EH (cell line): ENCODE results near the gene CYTIP.

Experiments
- DNase-seq: peaks from one replicate; pipeline ENCODE4 v3.0.0-alpha.2; 2015; ENCODE audit warnings: low read depth

Gene CYTIP

DNA sequence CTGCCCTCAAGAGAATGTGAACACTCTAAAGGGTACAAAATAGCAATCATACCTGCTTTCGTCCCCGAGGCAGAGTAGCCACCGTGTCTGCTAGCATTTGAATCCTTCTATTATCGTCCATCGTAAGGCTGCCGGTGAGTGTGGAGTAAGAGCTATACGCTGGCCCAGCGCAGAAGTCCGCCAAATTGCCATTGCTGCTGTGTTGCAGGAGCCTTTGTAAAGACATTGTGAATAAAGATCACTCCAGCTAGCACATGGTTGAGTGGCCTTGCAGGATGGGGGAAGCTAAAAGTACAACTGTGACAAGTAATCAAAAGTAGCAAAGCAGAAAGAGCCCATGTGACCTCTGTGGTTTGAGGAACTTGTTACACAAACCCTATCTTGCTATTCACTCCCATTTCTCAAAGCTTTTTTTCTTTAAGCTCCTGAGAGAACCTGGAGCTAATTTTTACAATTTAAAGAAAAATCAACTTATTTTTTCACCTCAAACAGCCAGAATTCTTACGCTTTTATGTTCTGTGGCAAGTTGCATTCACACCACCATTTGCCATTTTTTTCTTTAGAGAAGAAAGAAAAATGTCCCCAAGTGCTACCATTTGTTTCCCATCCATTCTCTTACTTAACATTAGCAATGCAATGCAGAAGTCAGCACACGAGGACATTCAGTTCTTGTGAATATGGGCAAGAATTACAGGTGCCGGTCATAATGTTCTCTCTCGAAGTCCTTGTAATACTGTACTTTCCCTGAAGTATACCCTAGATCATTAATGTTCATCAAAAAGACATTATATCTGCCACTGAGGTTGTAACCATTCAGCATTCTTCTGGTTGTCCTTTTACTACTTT is at the start of gene CYTIP:
Gene CYTIP (minus strand): TSS at position 295 of the 846 bp plus-strand sequence. CDS start 69 bp downstream, at position 226.
- DNase-seq = no peak

DNA sequence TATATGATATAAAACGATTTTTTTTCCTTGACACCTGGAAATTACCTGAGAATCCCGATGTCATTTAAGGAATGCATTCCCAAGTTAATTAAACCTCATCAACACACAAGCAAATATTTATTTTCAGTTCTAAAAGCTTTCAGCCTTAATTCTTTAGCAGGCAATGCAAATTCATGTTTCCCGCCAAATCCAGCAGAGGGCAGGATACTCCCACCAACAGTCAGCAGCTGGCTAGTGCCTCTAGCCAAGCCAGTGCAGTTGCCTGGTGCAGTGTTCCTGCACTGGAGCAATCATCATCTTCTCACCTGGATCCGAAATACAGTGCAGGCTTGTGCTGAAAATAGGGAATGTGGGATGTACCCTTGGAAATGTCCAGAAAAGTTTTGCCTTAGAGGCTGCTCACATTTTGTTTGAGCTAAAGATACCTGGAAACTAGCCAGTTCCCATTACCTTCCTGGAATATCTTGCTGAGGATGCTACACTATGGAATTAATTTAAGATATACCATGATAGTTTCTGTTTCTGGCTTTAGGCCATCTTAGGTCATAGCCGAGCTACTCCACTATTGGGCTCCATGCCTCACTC is 48.4 kb upstream of the CYTIP start:
- peak; percentile 71 for DNase-seq

DNA sequence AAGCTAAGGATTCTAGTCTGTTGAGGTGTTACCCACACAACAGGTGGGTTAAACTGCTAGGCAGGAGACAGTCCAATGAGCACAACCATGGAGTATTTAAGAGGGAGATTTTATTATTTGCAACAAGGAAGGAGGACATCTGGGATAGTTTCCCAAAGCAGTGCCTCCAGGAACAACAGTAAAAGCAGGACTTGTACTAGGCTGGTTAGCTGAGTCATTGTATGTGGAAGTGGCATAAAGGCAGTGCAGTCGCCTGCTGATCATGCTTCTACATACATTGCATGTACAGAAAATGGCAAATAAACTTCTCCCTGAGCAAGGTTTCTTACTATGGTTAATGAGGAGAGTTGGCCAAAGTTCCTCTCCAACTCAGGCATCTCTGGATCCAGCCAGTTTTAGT is 46.1 kb upstream of the CYTIP start:
- no peak for DNase-seq

DNA sequence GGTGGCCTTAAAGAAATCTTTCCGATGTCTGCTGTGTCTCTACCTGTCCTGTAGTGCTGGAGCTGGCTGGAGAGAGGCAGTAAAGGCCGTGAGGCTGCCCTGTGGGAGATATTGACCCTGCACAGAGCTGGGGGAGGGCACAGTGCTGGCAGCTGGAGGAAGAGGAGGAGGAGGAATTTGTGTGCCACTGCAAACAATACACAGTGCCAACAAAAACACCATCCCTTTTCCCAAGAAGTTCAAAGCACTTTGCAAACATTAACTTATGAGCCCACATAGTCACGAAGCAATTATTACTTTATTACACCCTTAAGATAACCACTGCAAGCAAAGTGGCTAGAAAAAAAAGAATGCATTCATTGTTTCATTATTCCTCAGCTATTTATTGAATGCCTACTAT is 45.0 kb upstream of the CYTIP start:
- peak; percentile 20 for DNase-seq

DNA sequence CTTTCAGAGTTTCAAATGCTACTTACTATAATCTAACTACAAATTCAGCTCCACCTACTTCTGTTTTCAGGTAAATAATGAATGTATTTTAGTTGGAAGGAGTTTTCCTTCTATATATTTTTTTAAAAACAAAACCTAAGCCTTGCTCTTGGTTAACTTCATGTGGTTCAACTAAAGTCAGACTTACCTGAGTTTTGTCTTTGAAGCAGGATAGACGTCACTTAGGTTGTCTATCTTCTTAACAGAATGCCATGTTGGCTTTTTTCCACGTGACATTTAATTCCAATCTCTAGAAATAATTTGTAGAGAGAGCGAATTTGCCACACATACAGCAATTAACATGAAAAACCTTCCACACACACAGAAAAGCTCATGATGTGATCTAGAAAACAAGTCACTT is 43.9 kb upstream of the CYTIP start:
- no peak for DNase-seq

DNA sequence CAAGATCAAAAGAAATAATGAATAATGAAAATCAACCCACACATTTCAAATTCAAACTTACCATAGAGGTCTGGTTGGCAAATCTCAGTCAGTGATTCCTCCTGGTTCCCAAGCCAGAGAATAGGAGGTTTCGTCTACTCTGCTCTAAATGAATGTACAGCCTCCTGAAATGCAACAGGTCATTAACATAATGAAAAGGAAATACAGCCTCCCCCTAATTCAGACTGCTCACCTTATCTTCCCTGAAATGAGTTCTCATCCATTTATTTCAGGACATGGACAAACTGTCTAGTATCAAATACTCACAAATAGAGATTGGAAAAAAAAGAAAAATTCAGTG is 43.4 kb upstream of the CYTIP start:
- DNase-seq = no peak

DNA sequence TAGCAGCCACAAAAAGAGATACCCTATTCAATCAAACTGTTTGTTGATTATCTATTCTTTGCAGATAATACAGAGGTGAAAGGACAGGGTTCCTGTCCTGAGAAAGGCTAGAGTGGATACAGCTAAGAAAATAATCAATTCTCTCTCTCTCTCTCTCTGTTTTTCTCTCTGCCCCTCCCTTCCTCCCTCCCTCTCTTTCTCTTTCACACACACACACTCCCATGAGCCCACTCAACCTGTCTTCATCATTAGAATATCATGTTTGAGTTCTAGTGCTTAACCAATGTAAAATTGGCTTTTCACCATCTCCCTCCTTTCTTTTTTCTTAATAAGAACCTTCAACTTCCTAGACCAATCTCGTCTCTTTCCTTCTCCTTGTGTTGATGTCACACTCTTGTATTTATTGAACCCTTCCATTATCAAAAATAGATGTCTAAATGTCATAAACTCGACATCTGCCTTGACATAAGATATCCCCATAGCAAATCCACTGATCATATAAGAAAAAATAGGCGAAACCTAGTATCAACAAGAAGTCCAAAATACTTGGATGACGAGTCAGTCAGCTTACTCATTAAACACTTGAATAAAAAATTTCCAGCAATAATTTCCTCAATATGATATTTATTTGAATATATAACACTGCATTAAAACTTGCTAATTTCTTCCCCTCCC is 42.8 kb upstream of the CYTIP start:
- DNase-seq = peak; percentile 37

DNA sequence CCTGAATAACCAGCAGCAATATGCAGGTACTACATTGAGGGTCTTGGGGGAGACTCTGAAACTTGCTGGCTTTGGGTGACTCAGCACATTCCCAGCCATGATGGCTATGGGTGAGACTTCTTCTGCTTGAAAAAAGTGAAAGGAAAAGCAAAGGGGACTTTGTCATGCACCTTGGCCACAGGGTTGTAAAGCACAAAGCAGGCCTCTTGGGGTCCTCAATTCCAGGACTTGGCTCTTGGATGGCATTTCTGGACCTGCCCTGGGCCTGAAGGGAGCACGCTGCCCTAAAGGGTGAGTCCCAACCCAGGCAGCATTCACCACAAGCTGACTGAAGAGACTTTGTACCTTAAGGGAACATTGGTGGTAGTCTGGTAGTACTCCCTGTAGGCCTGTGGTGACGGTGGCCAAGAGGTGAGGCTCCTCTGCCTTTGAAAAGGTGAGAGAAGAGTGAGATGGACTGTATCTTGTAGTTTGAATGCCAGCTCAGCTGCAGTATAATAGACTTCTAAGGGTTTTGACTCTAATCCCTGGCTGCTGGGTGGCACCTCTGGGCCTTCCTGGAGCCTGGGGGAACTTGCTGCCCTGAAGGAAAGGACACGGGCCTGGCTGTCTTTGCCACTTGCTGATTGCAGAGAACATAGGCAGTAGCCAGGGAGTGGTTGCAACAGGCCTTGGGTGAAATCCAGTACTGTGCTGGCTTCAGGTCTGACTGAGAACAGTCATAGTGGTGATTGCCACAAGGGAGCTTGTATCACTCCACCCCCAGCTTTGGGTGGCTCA is 36.5 kb upstream of the CYTIP start:
- peak; percentile 47 for DNase-seq

DNA sequence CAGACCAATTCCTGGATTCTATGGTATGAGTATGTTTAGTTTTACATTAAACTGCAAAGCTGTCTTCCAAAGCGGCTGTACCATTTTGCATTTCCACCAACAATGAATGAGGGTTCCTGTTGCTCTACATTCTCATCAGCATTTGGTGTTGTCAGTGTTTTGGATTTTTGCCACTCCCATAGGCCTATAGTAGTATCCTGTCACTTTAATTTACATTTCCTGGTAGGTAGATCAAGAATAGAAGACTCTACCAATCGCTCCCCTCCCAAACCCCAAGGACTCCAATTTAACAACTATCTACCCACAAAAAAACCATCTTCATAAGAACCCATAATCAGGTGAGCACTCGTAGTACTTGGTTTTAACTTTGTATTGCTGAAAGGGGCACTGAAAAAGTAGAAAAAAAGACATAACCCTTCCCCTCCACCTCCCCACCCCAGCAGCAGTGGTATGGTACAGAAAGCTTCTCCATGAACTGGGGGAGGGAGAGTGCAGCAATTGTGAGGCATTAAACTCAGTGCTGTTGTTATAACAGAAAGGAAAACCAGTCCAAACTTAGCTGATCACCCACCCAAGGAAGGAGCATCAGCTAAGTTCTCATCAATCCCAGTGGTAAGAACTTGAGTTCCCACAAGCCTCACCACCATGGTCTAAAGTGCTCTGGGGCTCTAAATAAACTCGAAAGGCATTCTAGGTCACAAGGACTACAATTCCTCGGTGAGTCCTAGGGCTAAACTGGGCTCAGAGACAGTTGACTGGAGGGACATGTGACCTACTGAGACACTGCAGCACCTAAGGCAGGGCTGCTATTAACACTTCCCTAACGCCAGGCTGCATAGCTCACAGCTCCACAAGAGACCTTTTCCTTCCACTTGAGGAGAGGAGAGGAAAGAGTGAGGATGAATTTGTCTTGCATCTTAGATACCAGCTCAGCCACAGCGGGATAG is 35.5 kb upstream of the CYTIP start:
- DNase-seq = no peak

DNA sequence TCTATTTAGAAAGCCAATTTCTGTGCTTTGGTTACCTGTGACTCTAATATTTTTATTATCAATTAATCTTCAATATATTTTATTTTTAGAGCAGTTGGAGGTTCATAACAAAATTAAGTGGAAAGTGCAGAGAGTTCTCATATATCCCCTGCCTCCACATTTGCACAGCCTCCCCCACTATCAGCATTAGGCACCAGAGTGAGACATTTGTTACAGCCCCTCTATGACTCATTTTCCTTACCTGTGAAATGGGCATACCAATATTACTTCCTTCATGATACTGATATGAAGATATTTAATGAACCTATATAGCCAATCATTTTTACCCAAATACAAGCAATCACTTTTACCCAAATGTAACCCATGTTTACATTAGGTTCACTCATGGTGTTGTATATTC is 34.0 kb upstream of the CYTIP start:
- no peak for DNase-seq

DNA sequence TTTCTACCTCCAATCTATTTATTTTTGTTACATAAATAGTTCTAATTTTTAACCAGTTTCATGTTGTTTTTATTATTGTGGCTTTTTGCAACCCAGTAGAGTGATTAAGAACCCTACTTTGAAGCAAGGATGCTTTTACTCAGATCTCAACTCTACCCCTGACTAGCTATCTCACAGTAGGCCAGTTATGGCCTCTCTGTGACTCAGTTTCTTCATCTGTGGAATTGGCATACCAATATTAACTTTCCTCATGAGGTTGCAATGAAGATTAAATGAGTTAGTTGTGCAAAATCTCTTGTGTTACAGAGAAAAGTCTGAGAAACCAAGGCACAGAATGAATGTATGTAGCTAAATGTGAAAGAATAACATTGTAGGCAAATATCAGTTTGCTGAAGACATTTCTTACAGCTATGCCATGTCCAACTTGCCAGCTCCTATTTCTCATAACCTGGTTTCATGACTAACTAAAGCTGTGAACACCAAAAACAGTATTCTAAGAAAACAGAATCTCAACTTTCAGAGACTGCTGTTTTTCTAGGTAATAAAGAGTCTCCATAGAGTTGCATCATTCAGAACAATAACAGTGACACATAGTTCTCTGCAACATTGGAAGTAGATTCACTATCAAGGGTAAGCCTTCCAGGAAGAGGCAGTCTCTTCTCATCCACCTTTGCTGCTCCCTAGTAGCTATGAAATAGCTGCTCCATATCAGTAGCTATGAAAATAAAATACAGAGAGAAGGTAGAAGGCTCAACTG is 33.2 kb upstream of the CYTIP start:
- DNase-seq = peak; percentile 31

DNA sequence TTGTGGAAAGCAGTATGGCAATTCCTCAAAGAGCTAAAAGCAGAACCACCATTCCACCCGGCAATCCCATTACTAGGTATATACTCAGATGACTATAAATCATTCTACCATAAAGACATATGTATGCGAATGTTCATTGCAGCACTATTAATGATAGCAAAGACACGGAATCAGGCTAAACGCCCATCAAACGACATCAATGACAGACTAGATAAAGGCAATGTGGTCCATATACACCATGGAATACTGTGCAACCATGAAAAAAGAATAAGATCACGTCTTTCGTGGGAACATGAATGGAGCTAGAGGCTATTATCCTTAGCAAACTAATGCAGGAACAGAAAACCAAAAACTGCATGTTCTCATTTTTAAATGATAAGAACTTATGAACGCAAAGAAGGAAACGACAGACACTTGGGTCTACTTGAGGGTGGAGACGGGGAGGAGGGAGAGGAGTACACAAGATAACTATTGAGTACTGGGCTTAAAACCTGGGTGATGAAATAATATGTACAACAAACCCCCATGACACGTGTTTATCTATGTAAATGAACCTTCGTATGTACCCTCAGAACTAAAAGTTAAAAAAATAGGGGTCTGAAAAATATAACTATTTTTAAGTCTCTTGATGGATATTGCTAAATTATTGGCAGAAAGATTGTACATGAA is 32.0 kb upstream of the CYTIP start:
- no peak for DNase-seq

DNA sequence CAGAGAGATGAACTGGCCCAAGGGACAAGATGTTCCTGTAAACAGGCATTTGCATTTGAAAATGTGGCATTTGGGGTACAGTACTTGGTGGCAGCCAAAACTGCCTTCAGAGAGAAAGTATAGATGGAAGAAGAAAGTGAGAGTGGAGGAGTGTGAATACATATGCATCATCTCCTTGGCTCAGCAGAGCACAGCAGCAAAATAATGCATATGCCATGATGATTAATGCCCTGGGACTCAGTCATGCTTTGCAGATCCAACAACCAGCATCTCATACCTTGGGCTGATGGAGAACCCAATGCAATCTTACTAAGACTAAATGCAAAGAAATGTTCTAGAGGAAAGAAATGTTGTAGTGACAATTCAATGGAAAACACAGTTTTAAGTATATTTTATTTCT is 29.7 kb upstream of the CYTIP start:
- DNase-seq = no peak

DNA sequence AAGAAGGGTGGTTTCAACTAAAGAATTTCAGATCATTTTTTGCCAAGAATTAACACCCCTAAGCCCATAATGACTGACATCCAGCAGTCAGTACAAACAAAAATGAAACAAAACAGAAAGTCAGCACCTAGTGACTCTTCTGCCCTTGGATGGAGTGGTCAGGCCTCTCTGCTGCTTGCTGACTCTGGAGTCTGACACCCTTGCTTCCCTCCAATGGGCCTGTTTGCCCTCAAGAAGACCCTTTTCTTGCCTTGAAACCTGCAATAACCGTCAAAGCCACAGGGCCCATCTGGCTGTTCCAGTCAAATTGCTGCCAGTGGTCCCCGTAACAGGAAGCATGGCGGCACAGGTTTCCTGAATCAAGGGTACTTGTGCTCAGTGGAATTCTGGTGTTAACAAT is 27.2 kb upstream of the CYTIP start:
- DNase-seq = no peak

DNA sequence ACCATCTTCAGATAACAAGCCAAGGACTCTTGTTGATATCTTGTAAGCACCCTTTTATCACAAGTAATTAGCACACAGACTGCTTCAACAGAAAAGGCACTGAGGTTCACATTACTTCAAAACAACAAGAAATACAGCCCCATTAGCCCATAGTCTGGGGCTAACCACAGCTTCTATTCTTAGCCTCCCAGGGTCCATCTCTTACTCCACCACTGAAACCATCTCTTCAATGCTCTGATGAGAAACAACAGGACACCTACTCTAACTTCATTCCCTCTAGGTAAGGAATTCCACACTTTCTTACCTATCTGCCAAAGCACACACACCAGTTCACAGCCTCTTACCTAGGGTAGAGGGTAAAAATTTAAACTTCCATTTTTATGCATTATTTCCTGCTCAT is 26.4 kb upstream of the CYTIP start:
- DNase-seq = no peak

DNA sequence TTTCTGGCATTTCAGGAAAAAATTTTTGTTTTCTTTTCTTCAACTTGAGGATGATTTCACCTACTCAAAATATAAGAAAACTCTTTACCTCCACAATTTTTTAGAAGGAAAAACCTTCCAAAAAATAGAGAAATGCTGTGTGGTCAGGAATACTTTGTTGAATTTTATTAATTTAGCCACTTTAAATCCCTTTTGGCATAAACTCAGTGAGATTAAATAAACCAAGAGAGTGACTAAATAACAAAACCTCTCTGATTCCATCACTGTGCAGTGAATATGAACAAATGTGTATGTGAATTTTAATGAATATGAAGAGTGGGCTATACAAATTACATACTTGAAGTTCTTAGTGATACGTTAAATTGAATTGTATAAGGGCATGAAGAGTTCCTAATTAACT is 25.8 kb upstream of the CYTIP start:
- peak; percentile 22 for DNase-seq

DNA sequence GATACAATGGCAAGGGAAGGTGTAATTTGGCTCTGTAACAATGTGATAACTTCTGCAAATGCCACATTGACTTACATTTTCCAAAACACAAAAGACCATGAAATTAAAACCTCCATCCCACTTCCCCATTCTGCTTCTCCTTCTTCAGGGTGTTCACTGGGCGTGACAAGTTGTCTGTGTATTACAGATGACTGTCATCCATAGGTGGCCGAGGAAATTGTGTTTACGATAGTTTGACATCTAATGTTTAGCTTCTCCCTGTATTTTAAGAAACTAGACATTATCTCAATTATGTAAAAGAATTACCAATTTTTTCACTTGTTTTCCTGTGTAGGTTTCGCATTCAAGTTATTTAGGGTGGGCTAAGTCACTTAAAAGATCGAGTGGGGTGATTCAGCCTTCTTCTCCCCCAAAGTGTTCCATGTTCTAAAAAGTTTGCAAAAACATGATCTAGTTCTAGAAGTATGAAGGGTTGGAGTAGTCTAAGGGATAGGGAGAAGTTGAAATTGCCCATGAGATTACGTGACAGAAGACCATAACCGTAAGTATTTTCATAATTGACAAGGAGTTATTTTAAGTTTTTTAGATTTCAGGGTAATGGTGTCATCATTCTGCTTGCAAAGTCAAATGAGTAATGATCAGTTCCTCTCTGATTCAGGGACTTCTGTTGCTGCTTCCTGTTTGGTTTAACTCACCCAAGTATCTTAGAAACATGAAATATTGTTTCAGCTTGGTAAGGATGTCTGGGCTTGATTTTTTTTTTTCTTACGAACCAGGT is 25.2 kb upstream of the CYTIP start:
- peak; percentile 87 for DNase-seq

DNA sequence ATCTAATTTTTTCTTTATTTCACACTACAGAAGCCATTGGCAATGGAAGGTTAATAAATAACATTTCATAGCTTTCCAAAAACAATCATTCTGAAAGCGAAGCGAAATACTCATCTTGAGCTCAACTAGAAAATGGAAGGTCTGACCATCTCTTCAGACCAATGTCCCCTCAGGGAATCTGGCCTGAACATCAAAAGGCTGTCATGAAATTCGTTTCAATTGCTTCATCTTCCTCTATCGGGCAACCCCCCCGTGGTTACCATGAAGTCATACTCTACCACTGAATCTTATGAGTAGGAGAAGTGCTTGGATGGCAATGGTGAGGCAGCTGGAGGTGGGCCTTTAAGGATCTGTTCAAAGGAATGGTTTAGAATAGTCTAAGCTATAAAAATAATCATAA is 22.9 kb upstream of the CYTIP start:
- no peak for DNase-seq

DNA sequence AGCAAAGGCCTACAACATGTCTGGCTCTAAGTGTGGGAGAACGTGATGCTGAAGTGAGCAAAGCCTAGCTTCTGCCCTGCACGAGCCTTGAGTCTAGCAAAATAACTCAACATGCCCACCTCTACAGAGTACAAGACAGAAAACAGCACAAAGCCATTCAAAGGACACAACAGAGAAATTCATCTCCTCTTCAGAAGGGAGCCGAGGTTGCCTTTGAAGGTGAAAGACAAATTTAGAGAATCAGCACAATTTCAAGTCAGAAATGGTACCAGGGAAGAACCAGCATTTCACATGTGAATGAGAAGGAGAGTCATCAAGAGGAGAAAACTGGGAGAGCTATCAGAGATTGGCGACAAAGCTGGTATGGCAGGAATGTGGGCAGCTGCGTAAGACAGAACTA is 21.7 kb upstream of the CYTIP start:
- no peak for DNase-seq
